Psoas muscle (tissue), 8 donors: Measurements from ENCODE around the gene HEATR5A. TPM values are rescaled to one million over a fixed set of nuclear protein-coding genes. Genes with fewer than 3 reads are reported as not detected.
"Not testable (repeated sequence)": the region's sequence is repeated elsewhere in the genome, so short reads cannot be mapped to it uniquely, and the experiment has no call there.

ENCODE experiments used
- ATAC-seq, 4 donors: fragments of 200-7000 bp; cut with Tn5 transposase; one replicate each; pipeline ENCODE4 v1.9.1; 2020; ENCODE audit warnings: moderate library complexity in 3 of 4, mild to moderate bottlenecking in 2 of 4
- DNase-seq, 2 donors: peaks; one replicate each; pipeline ENCODE4 v3.0.0-alpha.2; 2020
- H3K27ac ChIP-seq: fragments of 200-600 bp; one replicate; pipeline ENCODE4 v1.8.0; 2022
- H3K27me3 ChIP-seq, 3 donors: fragments of 200-600 bp in 1 of 3; one replicate each; pipeline versions ENCODE4 v1.6.1 to v1.8.0; 2013 to 2022; ENCODE audit warnings: low read length in 2 of 3, mild to moderate bottlenecking in 2 of 3, moderate library complexity in 1 of 3; ENCODE audit not compliant: insufficient read depth in 3 of 3
- H3K36me3 ChIP-seq, 2 donors: fragments of 200-600 bp in 1 of 2; one replicate each; pipeline versions ENCODE4 v1.6.1 to v1.8.0; 2013 to 2022; ENCODE audit warnings: low read depth in 1 of 2, mild to moderate bottlenecking in 1 of 2, moderate library complexity in 1 of 2; ENCODE audit not compliant: insufficient read depth in 1 of 2
- H3K4me1 ChIP-seq: fragments of 200-600 bp; one replicate; pipeline ENCODE4 v1.8.0; 2022
- H3K4me3 ChIP-seq: fragments of 200-600 bp; one replicate; pipeline ENCODE4 v1.8.0; 2022; ENCODE audit warnings: mild to moderate bottlenecking
- H3K9me3 ChIP-seq: fragments of 200-600 bp; one replicate; pipeline ENCODE4 v1.8.0; 2022
- WGBS, 3 donors: extraction: QIAGEN DNeasy Blood & Tissue Kit; methylation state at CpG; one replicate each; pipeline versions ENCODE4 v1.1.6 to v1.1.7; 2013; 5-methylcytosine and 5-hydroxymethylcytosine counted together
- intact Hi-C, 2 donors: fragments of 100-400 bp; cut with DNase I; formaldehyde crosslinking; loops; one replicate each; pipeline versions ENCODE4 v1.11.0 to v1.14.2; 2022
- polyA plus RNA-seq, 3 donors: library from polyadenylated mRNA; stranded (reverse); fragments of 200-250 nt; gene quantifications; one replicate each; pipeline ENCODE4 v1.2.3, GENCODE V29; 2013
- total RNA-seq, 4 donors: library from RNA; stranded (reverse); fragmentation: NEBNext Ultra II Directional in 2 of 4; extraction: Animal tissue kit (Norgen Biotek cat#: 25700) in 2 of 4; gene quantifications; one replicate each; pipeline versions ENCODE4 v1.2.1 to v1.2.4, GENCODE V29; 2021 to 2023
- TF ChIP-seq, protein P1 (sequence below): fragments of 200-600 bp; IDR thresholded peaks from one replicate; pipeline ENCODE4 v1.8.0; 2022; ENCODE audit warnings: antibody characterized with exemption
- donor health status: healthy with polysubstance abuse.
- donor health status: DM: no; HTN: no; CAD: no; lungs with moderate emphysema.
- donor health status: Bipolar disorder and iron deficiency.
- donor health status: healthy.
- donor health status: DM: yes; HTN: yes; CAD: no.
- donor health status: DM: no; HTN: no; CAD: no.
- donor health status: DM: no; HTN: no; CAD: no.
- donor health status: DM: yes; HTN: yes; CAD: no.

Gene HEATR5A
- total and polyA plus RNA-seq, 7 donors = 10.2 to 40.4 (median 21.5) TPM

- Histone ChIP-seq H3K27me3 (no peaks in the 10 kb centered on the region), H3K27ac (peak overlapping the region; percentile 57), H3K36me3 (peaks cover 0 to 38% of the 10 kb centered on the region in 2 donors), H3K9me3 (no peaks in the 10 kb centered on the region), H3K4me3 (no peak overlapping the region), H3K4me1 (peaks cover 27% of the 10 kb centered on the region)
- ATAC-seq = peak in 3 of 4 donors; percentile 45 to 64 (median 55)
- WGBS, 3 donors = 43 to 71% (median 46%) methylated on average over 5 of the region's 5 CpGs
- TF ChIP-seq, protein P1, sequence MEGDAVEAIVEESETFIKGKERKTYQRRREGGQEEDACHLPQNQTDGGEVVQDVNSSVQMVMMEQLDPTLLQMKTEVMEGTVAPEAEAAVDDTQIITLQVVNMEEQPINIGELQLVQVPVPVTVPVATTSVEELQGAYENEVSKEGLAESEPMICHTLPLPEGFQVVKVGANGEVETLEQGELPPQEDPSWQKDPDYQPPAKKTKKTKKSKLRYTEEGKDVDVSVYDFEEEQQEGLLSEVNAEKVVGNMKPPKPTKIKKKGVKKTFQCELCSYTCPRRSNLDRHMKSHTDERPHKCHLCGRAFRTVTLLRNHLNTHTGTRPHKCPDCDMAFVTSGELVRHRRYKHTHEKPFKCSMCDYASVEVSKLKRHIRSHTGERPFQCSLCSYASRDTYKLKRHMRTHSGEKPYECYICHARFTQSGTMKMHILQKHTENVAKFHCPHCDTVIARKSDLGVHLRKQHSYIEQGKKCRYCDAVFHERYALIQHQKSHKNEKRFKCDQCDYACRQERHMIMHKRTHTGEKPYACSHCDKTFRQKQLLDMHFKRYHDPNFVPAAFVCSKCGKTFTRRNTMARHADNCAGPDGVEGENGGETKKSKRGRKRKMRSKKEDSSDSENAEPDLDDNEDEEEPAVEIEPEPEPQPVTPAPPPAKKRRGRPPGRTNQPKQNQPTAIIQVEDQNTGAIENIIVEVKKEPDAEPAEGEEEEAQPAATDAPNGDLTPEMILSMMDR = no peak
- DNase-seq = no peak
- intact Hi-C loops = no loop called here
These were observed 79.9 kb downstream of the HEATR5A start for GRCh38 chr14:31340297-31341063.

- TF ChIP-seq, protein P1 = no peak
- no peaks in the 10 kb centered on the region for H3K27me3 ChIP-seq
- intact Hi-C loops = no loop called here
- no peaks in the 10 kb centered on the region for H3K9me3 ChIP-seq
- H3K4me3 ChIP-seq = no peak overlapping the region
- no peak for ATAC-seq
- peak overlapping the region; percentile 57 for H3K27ac ChIP-seq
- no peak for DNase-seq
- H3K36me3 ChIP-seq = peaks cover 0 to 36% of the 10 kb centered on the region in 2 donors
- peaks cover 27% of the 10 kb centered on the region for H3K4me1 ChIP-seq
These were observed 80.6 kb downstream of the HEATR5A start for GRCh38 chr14:31339743-31340142.

GRCh38 chr14:31337331-31337730, 83.0 kb downstream of the HEATR5A start:
- Histone ChIP-seq H3K4me1 (peaks cover 27% of the 10 kb centered on the region), H3K4me3 (no peak overlapping the region), H3K36me3 (peaks cover 0 to 28% of the 10 kb centered on the region in 2 donors), H3K9me3 (no peaks in the 10 kb centered on the region), H3K27ac (peak overlapping the region; percentile 73), H3K27me3 (no peaks in the 10 kb centered on the region)
- 38 to 54% (median 40%) methylated on average over 2 of the region's 2 CpGs for WGBS, 3 donors
- intact Hi-C loops = no loop called here
- TF ChIP-seq, protein P1 = no peak
- DNase-seq (no peak), ATAC-seq (peak; percentile 65 to 90 (median 84))

GRCh38 chr14:31336646-31337045, 83.7 kb downstream of the HEATR5A start:
- Histone ChIP-seq H3K27me3 (no peaks in the 10 kb centered on the region), H3K36me3 (peaks cover 0 to 28% of the 10 kb centered on the region in 2 donors), H3K27ac (peak overlapping the region; percentile 73), H3K4me3 (no peak overlapping the region), H3K4me1 (peaks cover 27% of the 10 kb centered on the region), H3K9me3 (no peaks in the 10 kb centered on the region)
- TF ChIP-seq, protein P1 = no peak
- 61 to 80% (median 69%) methylated on average over 4 of the region's 4 CpGs for WGBS, 3 donors
- intact Hi-C loops = no loop called here
- ATAC-seq (peak; percentile 59 to 84 (median 81)), DNase-seq (no peak)

DNA sequence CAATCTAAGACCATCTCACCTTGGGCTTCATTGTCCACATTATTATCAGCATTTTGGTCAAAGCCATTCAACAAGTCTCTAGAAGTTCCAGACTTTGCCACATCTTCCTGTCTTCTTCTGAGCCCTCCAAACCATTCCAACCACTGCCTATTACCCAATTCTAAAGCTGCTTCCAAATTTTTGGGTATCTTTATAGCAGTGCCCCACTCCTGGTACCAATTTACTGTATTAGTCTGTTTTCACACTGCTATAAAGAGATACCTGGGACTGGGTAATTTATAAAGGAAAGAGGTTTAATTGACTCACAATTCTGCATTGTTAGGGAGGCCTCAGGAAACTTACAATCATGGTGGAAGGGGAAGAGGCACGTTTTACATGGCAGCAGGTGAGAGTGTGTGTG, 89.0 kb downstream of the HEATR5A start:
- H3K27me3 ChIP-seq, H3K4me1 ChIP-seq, H3K4me3 ChIP-seq, intact Hi-C loops, ATAC-seq, H3K27ac ChIP-seq, H3K9me3 ChIP-seq, DNase-seq: not testable (repeated sequence)
- WGBS, 3 donors = 89 to 92% (median 92%) methylated on average over 1 of the region's 1 CpG
- peaks cover 0 to 34% of the 10 kb centered on the region in 2 donors for H3K36me3 ChIP-seq

DNA sequence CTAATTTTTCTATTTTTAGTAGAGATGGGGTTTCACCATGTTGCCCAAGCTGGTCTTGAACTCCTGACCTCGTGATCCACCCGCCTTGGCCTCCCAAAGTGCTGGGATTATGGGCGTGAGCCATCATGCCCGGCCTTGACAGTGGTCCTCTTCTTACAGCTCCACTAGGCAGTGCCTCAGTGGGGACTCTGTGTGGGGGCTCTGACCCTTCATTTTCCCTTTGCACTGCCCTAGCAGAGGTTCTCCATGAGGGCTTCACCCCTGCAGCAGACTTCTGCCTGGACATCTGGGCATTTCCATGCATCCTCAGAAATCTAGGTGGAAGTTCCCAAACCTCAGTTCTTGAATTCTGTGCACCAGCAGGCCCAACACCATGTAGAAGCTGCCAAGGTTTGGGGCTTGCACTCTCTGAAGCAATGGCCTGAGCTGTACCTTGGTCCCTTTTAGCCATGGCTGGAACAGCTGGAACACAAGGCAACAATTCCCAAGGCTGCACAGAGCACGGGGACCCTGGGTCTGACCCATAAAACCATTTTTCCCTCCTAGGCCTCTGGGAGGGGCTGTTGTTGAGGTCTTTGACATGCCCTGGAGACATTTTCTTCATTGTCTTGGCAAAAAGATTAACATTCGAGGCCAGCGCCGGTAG, 90.4 kb downstream of the HEATR5A start:
- not testable (repeated sequence) for DNase-seq, H3K27me3 ChIP-seq, H3K27ac ChIP-seq, ATAC-seq, H3K4me1 ChIP-seq, H3K4me3 ChIP-seq, H3K9me3 ChIP-seq
- 97 to 99% (median 98%) methylated on average over 8 of the region's 8 CpGs for WGBS, 3 donors
- intact Hi-C loops = loop anchor here in 1 of 2 donors (10.0 kb wide), 1 partner anchor 125 kb away; the partner anchor contains the start of gene HECTD1
- peaks cover 0 to 37% of the 10 kb centered on the region in 2 donors for H3K36me3 ChIP-seq
